MM.1S (cell line): ENCODE measurements around the gene HPCAL1.

Experiments
- DNase-seq: peaks from one replicate; pipeline ENCODE4 v3.0.0-alpha.2; 2015
- H2AFZ ChIP-seq: fragments of 300-600 bp; sonication (generic); 2 replicates; pipeline ENCODE4 v1.6.0; 2016; ENCODE audit warnings: antibody characterized with exemption, low read length
- H3F3A ChIP-seq: fragments of 300-600 bp; sonication (generic); 2 replicates; pipeline ENCODE4 v1.6.1; 2016; ENCODE audit warnings: mild to moderate bottlenecking, antibody characterized with exemption, low read length, moderate library complexity, mixed read lengths; ENCODE audit not compliant: insufficient read depth
- H3K27ac ChIP-seq: fragments of 300-600 bp; sonication (generic); 2 replicates; pipeline ENCODE4 v1.5.1; 2016; ENCODE audit warnings: mild to moderate bottlenecking, low read length
- H3K27me3 ChIP-seq: fragments of 300-600 bp; sonication (generic); replicated peaks from 2 replicates; pipeline ENCODE4 v1.6.0; 2016; ENCODE audit warnings: low read length; ENCODE audit not compliant: insufficient read depth
- H3K36me3 ChIP-seq: fragments of 300-600 bp; sonication (generic); replicated peaks from 2 replicates; pipeline ENCODE4 v1.6.1; 2016; ENCODE audit warnings: mild to moderate bottlenecking, low read length, mixed read lengths; ENCODE audit not compliant: insufficient read depth
- H3K4me1 ChIP-seq: fragments of 300-600 bp; sonication (generic); 2 replicates; pipeline ENCODE4 v1.6.1; 2016; ENCODE audit warnings: low read length, mixed read lengths
- H3K4me2 ChIP-seq: fragments of 300-600 bp; sonication (generic); 2 replicates; pipeline ENCODE4 v1.6.0; 2016; ENCODE audit warnings: low read depth, low read length
- H3K4me3 ChIP-seq: fragments of 300-600 bp; sonication (generic); 2 replicates; pipeline ENCODE4 v1.5.1; 2016; ENCODE audit warnings: low read length, mixed read lengths
- H3K79me2 ChIP-seq: fragments of 300-600 bp; sonication (generic); 2 replicates; pipeline ENCODE4 v1.6.1; 2016; ENCODE audit warnings: mixed run types, low read length, mixed read lengths
- H3K9ac ChIP-seq: fragments of 300-600 bp; sonication (generic); 2 replicates; pipeline ENCODE4 v1.6.1; 2016; ENCODE audit warnings: low read length, mixed read lengths
- H3K9me2 ChIP-seq: fragments of 300-600 bp; sonication (generic); replicated peaks from 2 replicates; pipeline ENCODE4 v1.6.1; 2016; ENCODE audit warnings: mild to moderate bottlenecking, low read length, mixed read lengths; ENCODE audit not compliant: insufficient read depth
- H3K9me3 ChIP-seq: fragments of 300-600 bp; sonication (generic); replicated peaks from 2 replicates; pipeline ENCODE4 v1.6.1; 2016; ENCODE audit warnings: mild to moderate bottlenecking, low read length, mixed read lengths; ENCODE audit not compliant: insufficient read depth
- H4K20me1 ChIP-seq: fragments of 300-600 bp; sonication (generic); 2 replicates; pipeline ENCODE4 v1.6.1; 2016; ENCODE audit warnings: mild to moderate bottlenecking, low read length, moderate library complexity, mixed read lengths; ENCODE audit not compliant: insufficient read depth
- EZH2 ChIP-seq: fragments of 300-600 bp; sonication (generic); optimal IDR thresholded peaks from 2 replicates; pipeline ENCODE3; 2017; ENCODE audit warnings: low read depth, mild to moderate bottlenecking, antibody characterized with exemption, low read length, mixed read lengths
- EZH2phosphoT487 ChIP-seq: fragments of 300-600 bp; sonication (generic); IDR thresholded peaks from 2 replicates; pipeline ENCODE4 v1.6.1; 2018; ENCODE audit warnings: antibody characterized with exemption, low read length
- TF ChIP-seq, protein P1 (sequence below): fragments of 300-600 bp; sonication (generic); IDR thresholded peaks from 2 replicates; pipeline ENCODE4 v1.5.1; 2016; ENCODE audit warnings: antibody characterized with exemption, low read length, mixed read lengths

Gene HPCAL1

DNA sequence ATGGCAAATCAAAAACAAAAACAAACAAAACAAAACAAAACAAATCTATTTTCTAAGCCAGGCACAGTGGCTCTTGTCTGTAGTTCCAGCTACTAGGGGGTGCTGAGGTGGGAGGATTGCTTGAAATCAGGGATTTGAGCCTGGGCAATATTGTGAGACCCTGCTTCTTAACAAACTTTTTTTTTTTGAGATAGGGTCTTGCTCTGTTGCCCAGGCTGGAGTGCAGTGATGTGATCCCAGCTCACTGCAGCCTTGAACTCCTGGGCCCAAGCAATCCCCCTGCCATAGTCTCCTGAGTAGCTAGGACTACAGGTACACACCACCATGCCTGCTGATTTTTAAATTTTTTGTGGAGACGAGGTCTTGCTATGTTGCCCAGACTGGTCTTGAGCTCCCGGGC, 6.2 kb downstream of the HPCAL1 start:
- no peaks in the 10 kb centered on the region for H3K36me3 ChIP-seq
- peaks cover 100% of the 10 kb centered on the region for H3K79me2 ChIP-seq
- no peak for DNase-seq
- H3K4me2 ChIP-seq = no peak overlapping the region
- no peak overlapping the region for H3K9ac ChIP-seq
- no peaks in the 10 kb centered on the region for H3K9me2 ChIP-seq
- 0 out of 2 replicates have a peak, but pooled peaks cover 4% of the 10 kb centered on the region for H3K4me1 ChIP-seq
- no peaks in the 10 kb centered on the region for H3K9me3 ChIP-seq
- H3K27ac ChIP-seq = no peak overlapping the region
- TF ChIP-seq EZH2 = no peak
- no peak for TF ChIP-seq EZH2phosphoT487
- TF ChIP-seq, protein P1, sequence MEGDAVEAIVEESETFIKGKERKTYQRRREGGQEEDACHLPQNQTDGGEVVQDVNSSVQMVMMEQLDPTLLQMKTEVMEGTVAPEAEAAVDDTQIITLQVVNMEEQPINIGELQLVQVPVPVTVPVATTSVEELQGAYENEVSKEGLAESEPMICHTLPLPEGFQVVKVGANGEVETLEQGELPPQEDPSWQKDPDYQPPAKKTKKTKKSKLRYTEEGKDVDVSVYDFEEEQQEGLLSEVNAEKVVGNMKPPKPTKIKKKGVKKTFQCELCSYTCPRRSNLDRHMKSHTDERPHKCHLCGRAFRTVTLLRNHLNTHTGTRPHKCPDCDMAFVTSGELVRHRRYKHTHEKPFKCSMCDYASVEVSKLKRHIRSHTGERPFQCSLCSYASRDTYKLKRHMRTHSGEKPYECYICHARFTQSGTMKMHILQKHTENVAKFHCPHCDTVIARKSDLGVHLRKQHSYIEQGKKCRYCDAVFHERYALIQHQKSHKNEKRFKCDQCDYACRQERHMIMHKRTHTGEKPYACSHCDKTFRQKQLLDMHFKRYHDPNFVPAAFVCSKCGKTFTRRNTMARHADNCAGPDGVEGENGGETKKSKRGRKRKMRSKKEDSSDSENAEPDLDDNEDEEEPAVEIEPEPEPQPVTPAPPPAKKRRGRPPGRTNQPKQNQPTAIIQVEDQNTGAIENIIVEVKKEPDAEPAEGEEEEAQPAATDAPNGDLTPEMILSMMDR = no peak
- H3K27me3 ChIP-seq = no peaks in the 10 kb centered on the region
- H3F3A ChIP-seq = peaks cover 12% of the 10 kb centered on the region; the same call in 1 of the 2 replicates
- no peak overlapping the region for H3K4me3 ChIP-seq
- H2AFZ ChIP-seq = no peak overlapping the region
- H4K20me1 ChIP-seq = peaks cover 25% of the 10 kb centered on the region

GRCh38 chr2:10309286-10309685, 6.6 kb downstream of the HPCAL1 start:
- Histone ChIP-seq H4K20me1 (peaks cover 25% of the 10 kb centered on the region), H3F3A (peaks cover 8% of the 10 kb centered on the region; the same call in 1 of the 2 replicates), H3K27me3 (no peaks in the 10 kb centered on the region), H3K9me2 (no peaks in the 10 kb centered on the region), H3K4me3 (no peak overlapping the region), H3K27ac (no peak overlapping the region), H2AFZ (no peak overlapping the region), H3K79me2 (peaks cover 100% of the 10 kb centered on the region), H3K9me3 (no peaks in the 10 kb centered on the region), H3K9ac (no peak overlapping the region), H3K4me1 (0 out of 2 replicates have a peak, but pooled peaks cover 4% of the 10 kb centered on the region), H3K36me3 (no peaks in the 10 kb centered on the region), H3K4me2 (no peak overlapping the region)
- TF ChIP-seq EZH2 (no peak), EZH2phosphoT487 (no peak)
- TF ChIP-seq, protein P1 = no peak
- DNase-seq = no peak

DNA sequence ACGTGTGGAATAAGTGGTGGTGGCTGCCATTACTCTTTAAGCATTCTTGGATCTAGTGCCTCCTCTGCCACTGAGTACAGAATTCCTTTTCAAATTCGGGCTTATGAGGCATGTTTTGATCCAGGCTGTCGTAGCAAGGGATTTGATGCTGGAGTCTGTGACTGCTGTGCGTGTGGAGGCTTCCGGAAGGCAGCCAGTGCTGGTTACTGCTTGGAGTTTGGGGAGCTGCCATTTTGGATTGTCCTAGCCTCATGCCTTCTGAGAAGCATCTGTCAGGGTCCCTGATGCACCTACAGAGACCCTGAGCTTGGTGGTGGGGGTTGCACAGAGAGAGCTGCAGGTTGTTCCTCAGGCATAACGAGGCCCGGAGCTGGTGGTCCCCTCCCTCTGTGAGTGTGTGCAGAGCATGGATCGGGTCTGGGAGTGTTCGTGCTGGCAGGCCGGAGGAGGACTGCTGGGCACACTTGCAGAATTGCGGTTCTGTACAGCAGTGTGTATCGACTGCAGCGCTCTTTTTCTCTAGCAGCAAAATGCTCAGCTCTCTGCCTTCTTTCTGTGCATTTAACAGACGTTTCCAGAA, 7.7 kb downstream of the HPCAL1 start:
- H4K20me1 ChIP-seq = peaks cover 21% of the 10 kb centered on the region
- H3K79me2 ChIP-seq = peaks cover 100% of the 10 kb centered on the region
- H3K9me2 ChIP-seq = no peaks in the 10 kb centered on the region
- H3K4me3 ChIP-seq = no peak overlapping the region
- no peaks in the 10 kb centered on the region for H3K9me3 ChIP-seq
- no peak overlapping the region for H3K4me2 ChIP-seq
- no peaks in the 10 kb centered on the region for H3F3A ChIP-seq
- H2AFZ ChIP-seq = no peak overlapping the region
- no peaks in the 10 kb centered on the region for H3K4me1 ChIP-seq
- no peak for DNase-seq
- no peak overlapping the region for H3K27ac ChIP-seq
- no peak overlapping the region for H3K9ac ChIP-seq
- H3K36me3 ChIP-seq = no peaks in the 10 kb centered on the region
- H3K27me3 ChIP-seq = no peaks in the 10 kb centered on the region
- no peak for TF ChIP-seq EZH2phosphoT487
- TF ChIP-seq, protein P1 = no peak
- TF ChIP-seq EZH2 = no peak
